Body of pancreas (tissue), 4 donors: ENCODE data around the gene NLRP1. TPM values are rescaled to one million over a fixed set of nuclear protein-coding genes. Genes with fewer than 3 reads are reported as not detected.

Experiments used
- ATAC-seq: fragments of 150-250 bp; one replicate; pipeline ENCODE4 v1.9.1; 2016
- DNase-seq, 4 donors: peaks; one replicate each; pipeline ENCODE4 v3.0.0-alpha.2; 2019
- H3K27ac ChIP-seq, 4 donors: fragments of 200-600 bp; sonication (generic); 1 replicate in 3 of 4; 2 replicates in 1 of 4; pipeline versions ENCODE4 v1.5.1 to v1.6.1; 2016 to 2019; ENCODE audit warnings: mild to moderate bottlenecking in 1 of 4, mixed read lengths in 1 of 4, moderate library complexity in 1 of 4
- H3K27me3 ChIP-seq, 2 donors: fragments of 200-600 bp; sonication (generic); one replicate each; pipeline ENCODE4 v1.6.0; 2016; ENCODE audit warnings: mild to moderate bottlenecking in 1 of 2
- H3K36me3 ChIP-seq, 2 donors: fragments of 200-600 bp; sonication (generic); replicated peaks in 1 of 2; 2 replicates each; pipeline ENCODE4 v1.5.1; 2016; ENCODE audit warnings: low read depth in 2 of 2; ENCODE audit not compliant: insufficient read depth in 1 of 2
- H3K4me1 ChIP-seq: fragments of 200-600 bp; sonication (generic); one replicate; pipeline ENCODE4 v1.6.0; 2016
- H3K4me3 ChIP-seq, 2 donors: fragments of 200-600 bp; sonication (generic); 1 replicate in 1 of 2; 2 replicates in 1 of 2; pipeline ENCODE4 v1.5.1; 2016 to 2019
- H3K9me3 ChIP-seq, 3 donors: fragments of 200-600 bp; sonication (generic); 1 replicate in 2 of 3; 2 replicates in 1 of 3; pipeline ENCODE4 v1.5.1; 2016
- CTCF ChIP-seq, 7 experiments: fragments of 450-650 bp in 4 of 7; fragments of 200-600 bp in 3 of 7; sonication (generic) in 3 of 7; IDR thresholded peaks; one replicate each; pipeline ENCODE4 v1.5.1; 2016 to 2019; ENCODE audit warnings: antibody characterized with exemption in 7 of 7
- POLR2A ChIP-seq, 3 donors: fragments of 450-650 bp; IDR thresholded peaks; one replicate each; pipeline ENCODE4 v1.6.1; 2016; ENCODE audit warnings: antibody characterized with exemption in 3 of 3, mild to moderate bottlenecking in 2 of 3
- WGBS, 2 donors: methylation state at CpG; one replicate each; pipeline ENCODE4 v1.1.5; 2017; 5-methylcytosine and 5-hydroxymethylcytosine counted together
- intact Hi-C: fragments of 100-400 bp; cut with DNase I; formaldehyde crosslinking; loops from one replicate; pipeline ENCODE4 v1.15.1; 2023
- total RNA-seq, 2 donors: library from RNA; depleted of rRNA; stranded (reverse); fragments of >200 nt; gene quantifications; one replicate each; pipeline ENCODE4 v1.1.0, GENCODE V29; 2016

NLRP1 gene
- total RNA-seq, 2 donors from 2014 or later = 8.9 to 14.3 TPM

DNA sequence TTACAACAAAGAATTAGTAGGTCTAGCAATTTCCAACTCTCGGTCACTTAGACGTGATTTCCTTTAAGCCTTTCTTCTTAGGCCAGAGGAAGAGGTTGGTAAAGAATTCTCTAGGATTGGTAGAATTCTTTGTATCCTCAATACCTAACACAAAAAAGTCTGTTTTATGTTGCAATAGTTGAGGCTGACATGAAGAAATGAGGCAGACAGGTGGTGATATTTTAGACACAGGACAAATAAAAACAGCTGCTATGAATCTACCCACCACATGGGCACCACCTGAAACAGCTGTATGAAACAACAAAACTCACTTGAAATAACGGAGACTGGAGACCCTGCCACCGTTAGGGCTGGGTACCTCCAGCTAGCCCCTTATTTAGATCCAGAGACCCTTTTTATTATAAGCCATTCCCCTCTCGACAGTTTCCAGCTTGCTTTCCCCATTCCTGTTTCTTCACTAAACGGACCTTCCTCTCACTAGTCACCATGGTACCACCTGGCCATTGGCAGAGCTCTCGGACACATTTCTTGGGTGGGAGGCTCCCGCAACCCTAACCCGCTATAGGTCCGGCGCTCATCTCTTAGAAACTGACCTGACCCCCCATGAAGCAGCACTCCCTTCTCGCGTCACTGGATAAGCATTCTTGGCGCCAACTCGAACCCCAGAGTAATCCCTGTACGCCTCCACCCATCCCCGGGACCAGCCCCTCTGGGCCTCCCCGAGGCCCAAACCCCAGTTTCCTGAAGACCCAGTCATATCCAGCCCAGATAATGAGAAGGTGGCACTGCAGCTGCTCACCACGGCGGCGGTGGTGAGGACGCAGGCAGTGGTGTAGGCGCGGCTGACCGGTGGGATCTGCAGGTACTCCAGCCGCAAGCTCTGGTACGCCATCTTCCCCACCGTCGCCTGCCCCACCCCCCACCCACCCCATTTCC lies 98.8 kb downstream of the NLRP1 start, which contains the start of gene DERL2:
Gene DERL2 (minus strand): TSS at position 909 of the 936 bp plus-strand sequence. CDS start 17 bp downstream, at position 892.
- H3K27me3 ChIP-seq = no peaks in the 10 kb centered on the region
- WGBS, 2 donors = 3% methylated on average over 28 to 29 of the region's 29 CpGs

DNA sequence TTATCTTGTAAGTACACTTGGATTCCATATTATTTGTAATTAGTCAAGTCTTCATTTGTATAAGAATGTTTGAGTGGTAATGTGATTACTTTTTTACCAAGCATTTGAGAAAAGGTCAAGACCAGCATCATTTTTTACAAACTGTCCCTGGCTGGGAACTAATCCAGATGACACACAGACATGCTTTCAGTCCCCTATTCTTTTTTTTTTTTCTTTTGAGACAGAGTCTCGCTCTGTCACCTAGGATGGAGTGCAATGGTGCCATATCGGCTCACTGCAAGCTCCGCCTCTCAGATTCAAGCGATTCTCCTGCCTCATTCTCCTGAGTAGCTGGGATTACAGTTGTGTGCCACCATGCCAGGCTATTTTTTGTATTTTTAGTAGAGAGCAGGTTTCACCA lies 102.9 kb downstream of the NLRP1 start:
- no peak for ATAC-seq
- Histone ChIP-seq H3K27me3 (no peaks in the 10 kb centered on the region), H3K9me3 (no peaks in the 10 kb centered on the region), H3K27ac (no peak overlapping the region), H3K36me3 (peaks cover 4 to 40% of the 10 kb centered on the region in 2 donors), H3K4me1 (peaks cover 37% of the 10 kb centered on the region), H3K4me3 (no peak overlapping the region)
- TF ChIP-seq CTCF (IDR thresholded peaks at IDR 0.05) = no peak
- no peak for TF ChIP-seq POLR2A (IDR thresholded peaks at IDR 0.05)
- no peak for DNase-seq
- intact Hi-C loops = no loop called here
- 67 to 74% methylated on average over 4 of the region's 4 CpGs for WGBS, 2 donors

More for the DNA sequence above, 98.8 kb downstream of the NLRP1 start, which contains the start of gene DERL2:
- ATAC-seq (peak; percentile 0), DNase-seq (no peak)
- Histone ChIP-seq H3K27ac (peak within 1 kb of the TSS; percentile 97 to 100 (median 99)), H3K9me3 (no peaks in the 10 kb centered on the region), H3K4me1 (peaks cover 52% of the 10 kb centered on the region), H3K4me3 (peak within 1 kb of the TSS; percentile 78 to 92), H3K36me3 (peaks cover 0 to 18% of the 10 kb centered on the region in 2 donors)
- TF ChIP-seq CTCF (IDR thresholded peaks at IDR 0.05) (no peak), POLR2A (IDR thresholded peaks at IDR 0.05) (peak in 1 of 3 donors; percentile 10)
- intact Hi-C loops = no loop called here

GRCh38 chr17:5480962-5481361 lies 103.3 kb downstream of the NLRP1 start:
- no peak for TF ChIP-seq CTCF (IDR thresholded peaks at IDR 0.05)
- no peak for TF ChIP-seq POLR2A (IDR thresholded peaks at IDR 0.05)
- intact Hi-C loops = no loop called here
- 67 to 78% methylated on average over 6 of the region's 6 CpGs for WGBS, 2 donors
- DNase-seq (no peak), ATAC-seq (no peak)
- peaks cover 37% of the 10 kb centered on the region for H3K4me1 ChIP-seq
- no peaks in the 10 kb centered on the region for H3K27me3 ChIP-seq
- peaks cover 4 to 43% of the 10 kb centered on the region in 2 donors for H3K36me3 ChIP-seq
- no peaks in the 10 kb centered on the region for H3K9me3 ChIP-seq
- no peak overlapping the region for H3K4me3 ChIP-seq
- no peak overlapping the region for H3K27ac ChIP-seq

DNA sequence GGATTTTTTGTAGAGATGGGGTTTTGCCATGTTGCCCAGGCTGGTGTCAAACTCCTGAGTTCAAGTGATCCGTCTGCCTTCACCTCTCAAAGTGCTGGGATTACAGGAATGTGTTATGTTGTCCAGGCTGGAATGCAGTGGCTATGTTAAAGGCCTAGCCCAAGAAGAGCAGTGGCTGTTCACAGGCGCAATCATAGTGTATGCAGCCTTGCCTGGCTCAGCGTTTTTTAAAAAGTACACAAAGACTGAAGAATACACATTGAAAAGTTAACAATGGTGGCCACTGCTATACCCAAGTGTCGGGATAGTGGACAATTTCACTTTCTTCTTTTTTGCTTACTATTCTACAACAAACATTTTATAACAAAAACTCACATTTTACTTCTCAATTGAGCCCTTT lies 105.3 kb downstream of the NLRP1 start:
- intact Hi-C loops = no loop called here
- ATAC-seq (no peak), DNase-seq (no peak)
- Histone ChIP-seq H3K9me3 (no peaks in the 10 kb centered on the region), H3K36me3 (peaks cover 4 to 50% of the 10 kb centered on the region in 2 donors), H3K4me3 (no peak overlapping the region), H3K4me1 (peaks cover 22% of the 10 kb centered on the region), H3K27me3 (no peaks in the 10 kb centered on the region), H3K27ac (no peak overlapping the region)
- WGBS, 2 donors = 80% methylated on average over 4 of the region's 4 CpGs
- TF ChIP-seq CTCF (IDR thresholded peaks at IDR 0.05) (no peak), POLR2A (IDR thresholded peaks at IDR 0.05) (no peak)
